ENCODE data around the gene MDM4.
"Not testable (repeated sequence)": the region's sequence is repeated elsewhere in the genome, so short reads cannot be mapped to it uniquely, and the experiment has no call there.

Gene MDM4

GRCh38 chr1:204563780-204564179 lies 47.6 kb downstream of the MDM4 start:
- no peak for DNase-seq

DNA sequence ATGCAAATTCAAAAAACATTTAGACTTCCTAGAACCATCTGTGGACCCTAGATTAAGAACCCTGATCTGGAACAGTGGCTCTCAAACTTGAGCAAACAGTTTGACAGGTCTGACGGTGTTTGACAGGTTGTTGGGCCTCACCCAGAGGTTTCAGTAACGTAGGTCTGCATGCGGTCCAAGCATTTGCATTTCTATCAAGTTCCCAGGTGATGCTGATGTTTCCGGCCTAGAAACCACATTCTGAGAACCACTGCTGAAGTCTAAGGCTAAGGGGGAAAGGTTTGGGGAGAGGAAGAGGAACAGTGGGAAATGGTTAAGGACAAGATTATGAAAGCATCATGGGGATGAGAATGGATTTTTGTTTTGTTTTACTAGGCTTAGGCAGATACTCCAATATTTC lies 48.6 kb downstream of the MDM4 start:
- DNase-seq: no peak

DNA sequence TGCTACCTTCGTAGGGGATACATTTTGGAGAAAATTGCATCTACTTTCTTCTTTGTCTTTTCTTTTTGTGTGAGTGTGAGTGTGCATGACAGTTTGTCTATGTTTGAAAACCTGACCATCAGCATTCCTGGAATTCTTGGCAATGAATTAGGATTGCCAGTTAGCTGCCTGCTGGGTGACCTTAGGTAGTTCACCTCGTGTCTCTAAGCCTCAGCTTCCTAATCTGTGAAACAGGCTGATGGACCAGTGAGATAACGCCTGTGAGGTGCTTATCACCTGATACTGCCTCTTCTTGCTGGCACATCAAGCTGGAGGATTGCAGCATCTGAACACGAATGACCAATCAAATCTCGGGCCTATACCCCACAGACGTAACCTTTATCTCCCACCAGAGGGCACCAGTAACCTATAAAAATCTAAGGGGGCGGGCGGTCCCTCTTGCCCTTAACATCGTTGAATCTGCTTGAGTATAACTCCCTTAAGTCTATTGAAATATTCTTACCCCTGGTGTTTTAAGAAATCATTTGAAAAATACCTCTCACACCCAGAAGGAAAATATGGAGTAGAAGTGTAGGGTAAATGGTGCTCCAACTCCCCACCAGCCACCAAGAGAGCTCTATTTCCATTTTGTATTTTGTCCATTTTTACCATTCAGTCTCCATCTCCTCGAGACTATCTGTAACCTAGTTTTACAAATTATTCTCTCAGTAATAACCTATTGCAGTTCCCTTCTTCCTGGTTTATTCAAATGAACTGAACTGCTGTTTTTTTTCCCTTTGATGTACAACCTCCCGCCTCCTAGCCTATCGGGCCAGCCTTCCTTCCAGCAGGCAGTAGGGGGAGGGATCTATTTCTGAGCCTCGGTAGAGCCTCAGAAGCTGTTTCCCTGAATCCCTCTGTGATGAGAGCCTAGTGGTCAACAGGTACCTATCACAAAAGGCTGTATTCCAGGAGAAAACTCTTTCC lies 49.7 kb downstream of the MDM4 start:
- DNase-seq: peak; percentile 84

DNA sequence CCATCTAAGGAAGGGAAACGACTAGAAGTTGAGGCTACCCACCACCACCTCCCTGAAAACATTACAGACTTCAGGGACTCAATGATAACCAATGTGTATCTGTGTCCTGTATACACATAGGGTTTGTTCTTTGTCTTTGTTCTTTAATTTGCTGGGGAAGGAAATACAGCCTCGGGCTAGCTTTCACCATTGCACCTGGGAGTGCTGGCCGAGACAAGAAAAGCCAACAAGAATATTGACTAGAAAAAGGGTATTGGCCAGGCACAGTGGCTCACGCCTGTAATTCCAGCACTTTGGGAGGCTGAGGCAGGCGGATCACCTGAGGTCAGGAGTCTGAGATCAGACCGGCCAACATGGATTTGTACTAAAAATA lies 50.4 kb downstream of the MDM4 start:
- DNase-seq: no peak

- no peak for DNase-seq
Observed at GRCh38 chr1:204567071-204567470, 50.9 kb downstream of the MDM4 start.

- no peak for DNase-seq
Observed at GRCh38 chr1:204568576-204569315, 52.5 kb downstream of the MDM4 start.

DNA sequence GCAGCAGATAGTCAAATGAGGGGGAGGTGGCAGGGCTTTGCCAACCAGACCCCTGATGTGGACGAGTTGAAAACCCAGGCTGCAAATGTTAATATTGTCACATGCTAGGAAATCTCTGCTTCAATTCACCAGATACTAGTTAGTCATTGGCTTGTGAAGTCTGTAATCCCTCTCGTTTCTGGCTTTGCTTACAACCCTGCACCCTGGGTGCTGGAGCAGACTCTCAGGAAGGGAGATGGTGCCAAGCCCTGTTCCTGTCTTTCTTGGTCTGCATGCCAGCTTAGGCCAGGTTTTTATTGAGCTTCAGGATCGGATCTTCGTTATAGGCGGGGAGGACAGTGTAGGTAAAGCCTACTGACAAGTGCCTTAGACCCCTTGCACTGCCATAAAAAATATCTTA lies 53.3 kb downstream of the MDM4 start:
- no peak for DNase-seq

GRCh38 chr1:204570021-204570420 lies 53.8 kb downstream of the MDM4 start:
- not testable (repeated sequence) for DNase-seq

GRCh38 chr1:204571128-204571527 lies 54.9 kb downstream of the MDM4 start:
- no peak for DNase-seq

- DNase-seq: no peak
Observed at GRCh38 chr1:204571631-204572030, 55.4 kb downstream of the MDM4 start.

DNA sequence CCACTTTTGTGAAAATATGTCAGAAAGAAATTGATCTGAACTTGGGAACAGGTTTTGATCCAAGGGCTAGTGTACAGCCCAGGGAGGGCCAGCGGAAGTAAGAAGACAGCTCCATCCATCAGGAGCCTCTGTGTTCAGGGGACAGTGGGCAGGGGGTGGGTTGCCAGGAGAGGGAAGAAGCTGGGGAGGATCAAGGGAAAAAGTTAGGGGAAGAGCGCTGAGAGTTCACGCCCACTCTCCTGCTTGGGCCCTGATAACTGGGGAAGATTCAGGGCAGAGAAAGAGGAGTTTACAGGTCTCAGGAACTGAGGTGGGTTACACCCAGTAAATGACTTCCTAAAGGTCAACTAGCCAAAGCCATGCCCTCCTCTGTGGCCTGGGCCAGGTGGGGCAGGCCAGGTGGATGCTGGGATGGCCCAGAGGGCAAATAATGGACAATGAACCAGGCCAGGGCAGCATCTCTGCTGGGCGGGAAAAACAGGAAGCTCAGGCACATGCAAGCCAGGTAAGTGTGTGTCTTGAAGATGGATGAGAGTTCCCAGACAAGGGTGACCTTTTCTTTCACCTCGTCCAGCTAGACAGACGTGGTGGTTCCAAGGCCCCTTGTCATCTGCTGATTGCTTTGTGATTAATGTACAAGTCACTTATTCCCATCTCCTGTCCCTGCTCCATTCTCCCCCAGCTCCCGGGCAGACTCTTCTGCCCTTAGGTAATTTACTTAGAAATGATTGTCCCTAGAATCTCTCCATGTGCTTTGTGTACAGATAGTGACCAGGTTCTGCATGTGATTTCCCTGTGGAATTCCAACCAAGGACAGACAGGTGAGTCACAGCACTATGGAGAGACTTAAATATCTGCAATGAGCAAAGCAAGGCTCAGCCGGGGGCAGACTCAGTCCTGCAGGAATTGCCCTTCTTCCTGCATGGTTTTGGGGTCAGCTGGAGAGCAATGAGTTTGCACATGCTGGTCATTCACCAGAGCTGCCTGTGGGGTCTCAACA lies 57.0 kb downstream of the MDM4 start:
- no peak for DNase-seq

DNA sequence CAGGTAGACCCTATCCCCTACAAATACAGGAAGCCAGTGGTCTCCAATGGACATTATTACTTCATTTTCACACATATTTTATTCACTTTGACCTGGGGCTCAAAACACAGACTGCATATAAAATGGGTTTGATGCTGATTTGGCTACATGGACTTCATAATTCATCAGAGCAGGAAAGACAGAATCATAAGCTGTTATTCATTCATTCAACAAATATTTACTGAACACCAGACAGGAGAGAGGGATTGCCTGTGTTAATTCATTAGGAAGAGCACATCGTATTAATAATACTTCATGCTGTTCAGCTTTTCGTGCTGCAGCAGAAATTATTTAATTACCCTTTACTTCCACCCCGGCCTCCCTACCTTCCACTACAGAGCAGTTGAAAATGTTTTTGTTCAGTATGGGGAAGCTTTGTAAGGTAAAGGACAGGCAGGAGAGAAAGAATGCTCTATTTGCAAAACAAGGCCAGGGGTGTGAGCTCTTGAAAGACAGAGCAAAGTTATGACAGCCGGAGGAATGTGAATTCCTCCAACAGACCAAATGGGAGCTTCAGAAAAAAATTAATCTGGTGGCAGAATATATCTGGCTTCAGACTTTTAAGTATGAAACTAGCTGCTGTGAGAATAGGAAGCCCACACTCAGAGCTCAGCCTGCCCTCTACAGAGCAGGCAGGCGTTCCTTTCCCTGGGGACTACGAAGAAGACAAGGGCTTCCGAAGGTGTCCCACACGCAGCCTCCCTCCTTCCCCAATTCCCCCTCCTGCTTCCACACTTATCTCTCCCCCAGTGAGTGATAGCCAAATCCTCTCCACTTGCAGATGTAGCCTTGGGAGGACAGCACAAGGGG lies 58.0 kb downstream of the MDM4 start:
- DNase-seq: no peak

DNA sequence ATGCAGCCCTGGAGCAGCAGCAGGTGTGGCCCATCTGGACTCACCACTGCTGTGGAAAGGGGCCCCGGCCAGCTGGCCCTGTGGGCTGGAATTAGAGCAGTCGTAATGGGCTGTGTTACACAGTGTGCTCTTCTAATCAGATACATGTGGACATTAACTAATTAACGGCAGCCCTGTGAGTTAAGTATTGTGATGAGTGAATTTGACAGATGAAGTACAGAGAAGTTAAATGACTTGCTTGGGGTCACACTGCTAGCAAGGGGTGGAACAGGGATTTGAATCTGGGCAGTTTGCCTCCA lies 58.6 kb downstream of the MDM4 start:
- DNase-seq: no peak

DNA sequence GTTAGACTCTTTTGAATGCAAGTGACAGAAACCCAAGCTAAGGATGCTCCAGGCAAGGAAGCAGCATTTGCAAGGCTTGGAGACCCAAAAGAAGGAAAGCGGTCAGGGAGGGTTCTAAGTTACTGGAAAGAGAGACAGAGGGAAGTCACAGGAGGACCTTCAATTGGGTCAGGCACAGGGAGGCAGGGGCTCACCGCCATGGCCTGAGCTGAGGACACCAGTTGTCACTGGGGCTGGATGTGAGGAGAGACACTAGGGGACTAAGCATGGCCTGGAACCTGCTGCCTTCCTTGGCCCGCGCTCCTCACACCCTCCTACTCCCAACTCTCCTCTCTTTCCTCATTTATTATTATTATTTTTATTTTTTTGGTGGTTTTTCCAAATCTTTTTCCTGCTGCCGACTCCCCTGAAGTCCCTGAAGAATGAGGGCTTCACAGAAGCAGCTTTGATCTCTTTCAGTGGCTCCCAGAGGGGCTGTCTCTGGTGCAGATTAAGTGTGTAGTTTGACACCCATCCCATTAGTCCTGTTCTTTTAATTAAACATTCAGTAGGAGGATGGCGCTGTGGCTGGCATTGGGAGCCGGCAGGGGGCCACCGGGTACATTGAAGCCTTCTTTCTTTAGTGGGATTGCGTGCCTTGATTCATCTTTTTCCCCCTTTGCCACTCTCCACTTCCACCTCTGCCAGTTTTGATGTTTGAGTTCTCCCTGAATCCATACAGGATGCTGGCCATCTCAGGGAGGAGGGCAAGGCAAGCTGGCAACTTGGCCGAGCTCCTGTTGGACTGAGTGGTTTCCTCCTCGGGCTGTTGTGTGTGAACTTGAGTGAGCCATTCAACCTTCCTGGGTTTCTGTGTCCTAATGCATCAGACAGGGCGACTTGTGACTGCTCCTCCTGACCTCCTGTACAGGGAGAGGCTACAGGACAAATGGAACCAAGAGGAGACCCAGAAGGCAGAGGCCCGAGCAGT lies 59.3 kb downstream of the MDM4 start:
- DNase-seq: no peak

DNA sequence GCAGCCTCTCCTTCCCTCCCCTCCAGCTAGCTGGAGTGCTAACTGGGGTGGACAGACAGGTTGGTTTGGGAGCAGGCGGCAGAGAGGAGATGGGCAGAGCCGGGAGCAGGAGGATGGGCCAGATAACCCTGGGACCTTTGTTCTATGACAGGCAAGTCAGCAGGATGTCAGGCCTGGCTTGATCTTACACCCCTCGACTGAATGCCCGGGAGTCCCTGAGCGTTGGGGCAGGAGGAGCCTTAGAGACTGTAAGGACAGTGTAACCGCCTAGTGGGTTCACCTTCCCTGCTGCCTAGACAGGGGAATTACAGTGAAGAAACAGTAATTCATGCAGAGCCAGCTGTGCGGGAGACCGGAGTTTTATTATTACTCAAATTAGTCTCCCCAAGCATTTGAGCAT lies 60.2 kb downstream of the MDM4 start:
- no peak for DNase-seq

DNA sequence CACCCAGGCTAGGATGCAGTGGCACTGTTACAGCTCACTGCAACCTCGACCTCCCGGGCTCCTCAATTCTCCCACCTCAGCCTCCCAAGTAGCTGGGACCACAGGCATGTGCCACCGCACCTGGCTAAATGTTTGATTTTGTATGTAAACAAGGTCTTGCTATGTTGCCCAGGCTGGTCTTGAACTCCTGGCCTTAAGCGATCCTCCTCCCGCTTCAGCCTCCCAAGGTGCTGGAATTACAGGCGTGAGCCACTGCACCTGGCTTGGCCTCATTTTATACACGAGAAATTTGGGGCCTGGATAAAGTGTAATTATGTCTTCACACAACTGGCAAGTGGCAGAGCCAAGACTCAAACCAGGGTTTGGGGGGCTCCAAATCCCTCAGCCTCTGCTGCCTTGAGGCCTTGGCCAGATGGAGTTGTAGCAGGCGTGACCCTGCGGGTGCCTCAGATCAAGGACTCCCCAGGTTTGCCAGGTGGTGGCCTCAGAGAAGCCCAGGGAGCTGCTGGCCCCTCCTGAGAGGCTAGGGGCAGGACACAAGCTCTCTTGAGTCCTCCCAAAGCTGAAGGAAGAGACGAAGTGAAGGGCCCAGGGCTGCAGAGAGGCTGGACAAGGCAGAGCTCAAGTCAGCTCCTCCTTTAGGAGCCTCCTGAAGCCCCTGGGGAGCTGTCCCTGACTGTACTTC lies 61.7 kb downstream of the MDM4 start:
- no peak for DNase-seq

- peak; percentile 23 for DNase-seq
Observed at GRCh38 chr1:204578867-204579664, 62.9 kb downstream of the MDM4 start.

DNA sequence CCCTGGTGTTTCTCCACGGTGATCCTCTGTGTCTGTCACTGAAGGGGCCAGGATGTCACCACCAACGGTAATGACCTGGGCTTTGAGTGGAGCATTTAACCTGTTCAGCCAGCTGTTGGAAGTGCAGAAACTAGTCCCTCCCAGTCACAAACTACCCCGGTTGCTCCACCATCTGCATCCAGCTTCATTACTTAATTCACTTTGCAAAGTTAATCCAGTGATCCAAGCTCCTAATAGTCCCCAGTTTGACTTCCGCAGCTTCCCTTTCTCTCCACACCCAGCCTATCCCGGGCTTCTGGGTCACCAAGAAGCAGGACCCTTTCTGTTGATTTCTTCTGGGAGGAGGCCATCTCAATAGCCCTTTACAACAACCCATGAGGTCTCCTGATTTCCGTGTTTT lies 63.5 kb downstream of the MDM4 start:
- DNase-seq: no peak

DNA sequence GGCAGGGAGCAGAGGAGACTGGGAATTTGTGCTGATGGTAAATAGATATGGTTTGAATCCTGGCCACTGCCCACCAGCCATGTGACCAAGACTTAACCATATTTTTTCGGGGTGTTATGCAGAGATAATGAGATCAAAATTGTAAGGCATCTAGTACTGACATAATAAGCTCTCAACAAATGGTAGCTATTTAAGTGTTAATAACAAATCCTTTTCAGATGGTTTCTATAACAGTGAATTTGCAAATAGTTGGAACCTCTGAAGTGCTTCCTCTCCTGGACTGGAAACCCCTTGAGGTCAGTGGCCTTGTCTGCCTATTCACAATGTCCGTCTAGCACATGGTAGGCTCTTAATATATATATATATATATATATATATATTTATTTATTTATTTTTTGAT lies 64.7 kb downstream of the MDM4 start:
- DNase-seq: no peak

Data from CD4-positive, alpha-beta T cell treated with Interleukin-10 for 1 hour (primary cell).